ENCODE results near the gene MRPL10.

- TF ChIP-seq YY1 (IDR thresholded peaks at IDR 0.05; ENCODE audit: low read depth, low read length) (no peak), SREBF2 (IDR thresholded peaks at IDR 0.05; ENCODE audit: low read length) (no peak), RB1 (IDR thresholded peaks at IDR 0.05; ENCODE audit: borderline replicate concordance) (no peak), RAD21 (IDR thresholded peaks at IDR 0.05; ENCODE audit: insufficient read depth, low read depth, low read length) (no peak), SIN3A (IDR thresholded peaks at IDR 0.05; ENCODE audit: low read depth, low read length) (no peak), RUNX3 (IDR thresholded peaks at IDR 0.05; ENCODE audit: low read length) (no peak), NFYB (IDR thresholded peaks at IDR 0.05; ENCODE audit: insufficient read depth, low read depth, low read length) (no peak)
Measured at GRCh38 chr17:47867813-47868533, 36.6 kb upstream of the MRPL10 start.
